ENCODE data around the gene MS4A18. TPM values are rescaled to one million over a fixed set of nuclear protein-coding genes. Genes with fewer than 3 reads are reported as not detected.

The MS4A18 gene
- total and polyA plus RNA-seq, 8 donors, result not detected

- H3K9me3 ChIP-seq, result no peaks in the 10 kb centered on the region
- TF ChIP-seq CTCF (IDR thresholded peaks at IDR 0.05), result no peak
- ATAC-seq, result no peak
- WGBS, 2 donors, result 77 to 78% methylated on average over 12 of the region's 12 CpGs
- no peak overlapping the region for H3K4me3 ChIP-seq
- DNase-seq, result no peak
- no peaks in the 10 kb centered on the region for H3K27me3 ChIP-seq
- no peaks in the 10 kb centered on the region for H3K36me3 ChIP-seq
- intact Hi-C loops (cut with DNase I), result no loop called here
- no peaks in the 10 kb centered on the region for H3K4me1 ChIP-seq
- FAIRE-seq, result no peak
- no peak overlapping the region for H3K27ac ChIP-seq
These were observed 58.0 kb downstream of the MS4A18 start for GRCh38 chr11:60782393-60783140.

GRCh38 chr11:60783141-60783484 is 58.6 kb downstream of the MS4A18 start:
- H3K4me1 ChIP-seq, result no peaks in the 10 kb centered on the region
- H3K9me3 ChIP-seq, result no peaks in the 10 kb centered on the region
- no peak overlapping the region for H3K4me3 ChIP-seq
- no peak for ATAC-seq
- no peak overlapping the region for H3K27ac ChIP-seq
- no peak for FAIRE-seq
- 80 to 87% methylated on average over 8 of the region's 8 CpGs for WGBS, 2 donors
- H3K36me3 ChIP-seq, result no peaks in the 10 kb centered on the region
- H3K27me3 ChIP-seq, result no peaks in the 10 kb centered on the region
- no peak for DNase-seq
- intact Hi-C loops (cut with DNase I), result no loop called here
- no peak for TF ChIP-seq CTCF (IDR thresholded peaks at IDR 0.05)

- H3K27ac ChIP-seq, result no peak overlapping the region
- ATAC-seq (no peak), FAIRE-seq (no peak), DNase-seq (no peak)
- no peaks in the 10 kb centered on the region for H3K36me3 ChIP-seq
- no peaks in the 10 kb centered on the region for H3K4me1 ChIP-seq
- H3K27me3 ChIP-seq, result no peaks in the 10 kb centered on the region
- no peak overlapping the region for H3K4me3 ChIP-seq
- H3K9me3 ChIP-seq, result no peaks in the 10 kb centered on the region
- 81 to 85% methylated on average over 7 of the region's 7 CpGs for WGBS, 2 donors
- no peak for TF ChIP-seq CTCF (IDR thresholded peaks at IDR 0.05)
- intact Hi-C loops (cut with DNase I), result no loop called here
These were observed 59.4 kb downstream of the MS4A18 start for GRCh38 chr11:60783911-60784310.

GRCh38 chr11:60785136-60785535 is 60.6 kb downstream of the MS4A18 start, which contains the start of gene MS4A10:
TSS of gene MS4A10 (plus strand) at chr11:60785333. CDS start at chr11:60790336, 5,003 bp downstream.
- Histone ChIP-seq H3K4me1 (no peaks in the 10 kb centered on the region), H3K27ac (no peak within 1 kb of the TSS), H3K4me3 (no peak within 1 kb of the TSS), H3K27me3 (no peaks in the 10 kb centered on the region), H3K9me3 (no peaks in the 10 kb centered on the region), H3K36me3 (no peaks in the 10 kb centered on the region)
- no peak for TF ChIP-seq CTCF (IDR thresholded peaks at IDR 0.05)
- ATAC-seq (no peak), DNase-seq (no peak), FAIRE-seq (no peak)
- 58 to 63% methylated on average over 9 of the region's 9 CpGs for WGBS, 2 donors
- intact Hi-C loops (cut with DNase I), result no loop called here

- Histone ChIP-seq H3K27me3 (no peaks in the 10 kb centered on the region), H3K36me3 (no peaks in the 10 kb centered on the region), H3K9me3 (no peaks in the 10 kb centered on the region), H3K4me1 (no peaks in the 10 kb centered on the region), H3K27ac (no peak overlapping the region), H3K4me3 (no peak overlapping the region)
- TF ChIP-seq CTCF (IDR thresholded peaks at IDR 0.05), result no peak
- DNase-seq (peak in 1 of 6 donors; percentile 26), FAIRE-seq (no peak), ATAC-seq (peak in 2 of 4 donors; percentile 15 to 49)
- intact Hi-C loops (cut with DNase I), result no loop called here
- WGBS, 2 donors, result 56 to 67% methylated on average over 8 of the region's 8 CpGs
These were observed 61.4 kb downstream of the MS4A18 start for GRCh38 chr11:60785806-60786361.
